Measurements from ENCODE around the gene ACAP3. TPM values are rescaled to one million over a fixed set of nuclear protein-coding genes. Genes with fewer than 3 reads are reported as not detected.

The ACAP3 gene
- polyA plus RNA-seq, 2 of the 4 experiments (the other 2 are of a cell fraction): 6.6 to 24.2 TPM

- FAIRE-seq (no peak), DNase-seq (ENCODE audit: low read depth in 1 of 2, low spot score in 1 of 2) (no peak), ATAC-seq (peak; percentile 4 to 11; a peak in 1 of 6 replicates)
- POLR2A ChIA-PET: no interaction called here
- Histone ChIP-seq H3K9me3 (no peaks in the 10 kb centered on the region), H3K4me2 (no peak overlapping the region), H3K4me3 (no peak overlapping the region), H3K4me1 (peaks cover 12% of the 10 kb centered on the region; the same call in 2 of the 3 replicates), H3K27ac (no peak overlapping the region)
- CTCF ChIA-PET: interaction anchor here (1.6 to 2.8 kb wide), 3 partner anchors 11 to 38 kb away, joined by 7 to 22 read pairs (median 12); no protein-coding TSS in a partner anchor
- 87% methylated on average over 16 of the region's 36 CpGs for WGBS (ENCODE audit: missing lambda C conversion rate)
- TF ChIP-seq POLR2A (IDR thresholded peaks at IDR 0.05; ENCODE audit: low read length) (no peak), ATOH8 (CRISPR knock-in tag; IDR thresholded peaks at IDR 0.05; ENCODE audit: low read depth) (no peak), BHLHE40 (IDR thresholded peaks at IDR 0.05; ENCODE audit: low read depth, low read length) (no peak), HMGXB4 (CRISPR knock-in tag; IDR thresholded peaks at IDR 0.05; ENCODE audit: borderline replicate concordance) (no peak)
These were observed 26.0 kb upstream of the ACAP3 start for GRCh38 chr1:1333551-1334241.

GRCh38 chr1:1332774-1333480 is 25.2 kb upstream of the ACAP3 start:
- Histone ChIP-seq H3K4me2 (no peak overlapping the region), H3K4me1 (peaks cover 12% of the 10 kb centered on the region; the same call in 2 of the 3 replicates), H3K4me3 (no peak overlapping the region), H3K9me3 (no peaks in the 10 kb centered on the region), H3K27ac (no peak overlapping the region)
- FAIRE-seq (no peak), ATAC-seq (no peak), DNase-seq (ENCODE audit: low read depth in 1 of 2, low spot score in 1 of 2) (no peak)
- CTCF ChIA-PET: interaction anchor here (1.0 to 2.5 kb wide), 3 partner anchors 11 to 41 kb away, joined by 3 to 12 read pairs (median 7); partner anchors contain the start of gene DVL1
- WGBS (ENCODE audit: missing lambda C conversion rate): no CpG with 5 or more reads among the region's 48 CpGs
- POLR2A ChIA-PET: no interaction called here
- no peak for TF ChIP-seq ZSCAN20 (CRISPR knock-in tag; IDR thresholded peaks at IDR 0.05)
- no peak for TF ChIP-seq SMC3 (IDR thresholded peaks at IDR 0.05)
- TF ChIP-seq ELK1 (IDR thresholded peaks at IDR 0.05; ENCODE audit: low read depth, low read length): no peak

GRCh38 chr1:1332031-1332755 is 24.5 kb upstream of the ACAP3 start:
- CTCF ChIA-PET: interaction anchor here (1.0 to 2.5 kb wide), 4 partner anchors 12 to 40 kb away, joined by 3 to 12 read pairs (median 5); partner anchors contain the start of gene DVL1
- H3K27ac ChIP-seq: no peak overlapping the region
- no peak overlapping the region for H3K4me2 ChIP-seq
- no peaks in the 10 kb centered on the region for H3K9me3 ChIP-seq
- FAIRE-seq: no peak
- ATAC-seq: no peak
- no peak for TF ChIP-seq RAD21 (conservative IDR thresholded peaks at IDR 0.05 in 1 of 2, IDR thresholded peaks at IDR 0.05 in 1 of 2)
- no peak for DNase-seq (ENCODE audit: low read depth in 1 of 2, low spot score in 1 of 2)
- H3K4me1 ChIP-seq: peaks cover 12% of the 10 kb centered on the region; the same call in 2 of the 3 replicates
- POLR2A ChIA-PET: no interaction called here
- no peak overlapping the region for H3K4me3 ChIP-seq
- WGBS (ENCODE audit: missing lambda C conversion rate): 88% methylated on average over 16 of the region's 57 CpGs
